ENCODE measurements around the gene CLPTM1L. TPM values are rescaled to one million over a fixed set of nuclear protein-coding genes. Genes with fewer than 3 reads are reported as not detected.

Gene CLPTM1L
- total and polyA plus RNA-seq, 2 donors (not counting 1 experiment from before 2014, with no cell fraction given) = 78.4 to 99.9 TPM

- CTCF ChIA-PET = no interaction called here
Observed at GRCh38 chr5:1300581-1301083, 44.3 kb downstream of the CLPTM1L start.

GRCh38 chr5:1299961-1300360 is 44.9 kb downstream of the CLPTM1L start:
- ATAC-seq (ENCODE audit: low read depth) = no peak
- H3K36me3 ChIP-seq (replicated peaks in 1 of 2; ENCODE audit: control extremely low read depth in 1 of 2, control insufficient read depth in 1 of 2, extremely low read depth in 1 of 2, insufficient read depth in 2 of 2, low read length in 1 of 2) = no peaks in the 10 kb centered on the region
- H3K4me1 ChIP-seq (ENCODE audit: control insufficient read depth in 2 of 2, insufficient read depth in 2 of 2, low read length in 2 of 2) = peaks cover 0 to 6% of the 10 kb centered on the region in 2 donors
- no peaks in the 10 kb centered on the region for H3K9me3 ChIP-seq (ENCODE audit: control extremely low read depth in 1 of 3, control insufficient read depth in 2 of 3, insufficient read depth in 1 of 3, low read length in 2 of 3)
- WGBS (ENCODE audit: insufficient coverage) = 91% methylated on average over 13 of the region's 17 CpGs
- no peak overlapping the region for H3K4me3 Mint-ChIP-seq
- H3K27ac Mint-ChIP-seq = no peak overlapping the region
- no peak for TF ChIP-seq CTCF (IDR thresholded peaks at IDR 0.05)
- TF ChIP-seq EZH2 (IDR thresholded peaks at IDR 0.05; ENCODE audit: borderline replicate concordance, insufficient read depth, low read depth, low read length, poor library complexity, severe bottlenecking) = no peak
- DNase-seq = no peak
- CTCF ChIA-PET = no interaction called here
- H3K4me2 ChIP-seq (replicated peaks; ENCODE audit: low read depth, low read length, poor library complexity, severe bottlenecking) = no peak overlapping the region
- H3K79me2 ChIP-seq (ENCODE audit: control insufficient read depth, insufficient read depth, low read length) = no peaks in the 10 kb centered on the region
- H3K9ac ChIP-seq (ENCODE audit: low read length) = no peak overlapping the region
- H3K27me3 Mint-ChIP-seq = peaks cover 3% of the 10 kb centered on the region
- intact Hi-C loops (cut with micrococcal nuclease) = no loop called here
- H3K4me3 ChIP-seq (ENCODE audit: control extremely low read depth in 1 of 5, extremely low read depth in 1 of 5, insufficient read depth in 1 of 5, low read depth in 2 of 5, low read length in 4 of 5) = no peak overlapping the region
- no peak overlapping the region for H2AFZ ChIP-seq (ENCODE audit: insufficient read depth, low read depth, low read length, poor library complexity, severe bottlenecking)
- peaks cover 0 to 7% (median 0%) of the 10 kb centered on the region in 4 experiments for H3K27me3 ChIP-seq (replicated peaks in 1 of 4; ENCODE audit: control extremely low read depth in 1 of 4, control insufficient read depth in 3 of 4, insufficient read depth in 4 of 4, low read length in 3 of 4)
- POLR2A ChIA-PET = no interaction called here
- H3K27ac ChIP-seq (ENCODE audit: low read length in 2 of 2) = no peak overlapping the region
- peaks cover 11% of the 10 kb centered on the region for H3K4me1 Mint-ChIP-seq
- H4K20me1 ChIP-seq (ENCODE audit: control insufficient read depth, insufficient read depth, low read length, poor library complexity, severe bottlenecking) = no peaks in the 10 kb centered on the region
- peaks cover 3% of the 10 kb centered on the region for H3K9me3 Mint-ChIP-seq (ENCODE audit: insufficient read depth)

More at GRCh38 chr5:1300581-1301083, 44.3 kb downstream of the CLPTM1L start:
- Histone ChIP-seq H3K36me3 (replicated peaks in 1 of 2; ENCODE audit: control extremely low read depth in 1 of 2, control insufficient read depth in 1 of 2, extremely low read depth in 1 of 2, insufficient read depth in 2 of 2, low read length in 1 of 2) (no peaks in the 10 kb centered on the region), H2AFZ (ENCODE audit: insufficient read depth, low read depth, low read length, poor library complexity, severe bottlenecking) (no peak overlapping the region), H3K4me3 (ENCODE audit: control extremely low read depth in 1 of 5, extremely low read depth in 1 of 5, insufficient read depth in 1 of 5, low read depth in 2 of 5, low read length in 4 of 5) (no peak overlapping the region), H3K9ac (ENCODE audit: low read length) (no peak overlapping the region), H3K27ac (ENCODE audit: low read length in 2 of 2) (no peak overlapping the region), H3K79me2 (ENCODE audit: control insufficient read depth, insufficient read depth, low read length) (no peaks in the 10 kb centered on the region), H3K4me1 (ENCODE audit: control insufficient read depth in 2 of 2, insufficient read depth in 2 of 2, low read length in 2 of 2) (peaks cover 0 to 1% of the 10 kb centered on the region in 2 donors), H3K4me2 (replicated peaks; ENCODE audit: low read depth, low read length, poor library complexity, severe bottlenecking) (no peak overlapping the region), H4K20me1 (ENCODE audit: control insufficient read depth, insufficient read depth, low read length, poor library complexity, severe bottlenecking) (no peaks in the 10 kb centered on the region), H3K27me3 (replicated peaks in 1 of 4; ENCODE audit: control extremely low read depth in 1 of 4, control insufficient read depth in 3 of 4, insufficient read depth in 4 of 4, low read length in 3 of 4) (peaks cover 0 to 3% (median 0%) of the 10 kb centered on the region in 4 experiments), H3K9me3 (ENCODE audit: control extremely low read depth in 1 of 3, control insufficient read depth in 2 of 3, insufficient read depth in 1 of 3, low read length in 2 of 3) (no peaks in the 10 kb centered on the region)
- WGBS (ENCODE audit: insufficient coverage) = 98% methylated on average over 11 of the region's 20 CpGs
- H3K4me1 Mint-ChIP-seq = peaks cover 10% of the 10 kb centered on the region
- no peak overlapping the region for H3K4me3 Mint-ChIP-seq
- no peak overlapping the region for H3K27ac Mint-ChIP-seq
- no peak for DNase-seq
- intact Hi-C loops (cut with micrococcal nuclease) = no loop called here
- TF ChIP-seq EZH2 (IDR thresholded peaks at IDR 0.05; ENCODE audit: borderline replicate concordance, insufficient read depth, low read depth, low read length, poor library complexity, severe bottlenecking) = no peak
- TF ChIP-seq CTCF (IDR thresholded peaks at IDR 0.05) = no peak
- ATAC-seq (ENCODE audit: low read depth) = no peak
- peaks cover 3% of the 10 kb centered on the region for H3K27me3 Mint-ChIP-seq
- peaks cover 3% of the 10 kb centered on the region for H3K9me3 Mint-ChIP-seq (ENCODE audit: insufficient read depth)
- POLR2A ChIA-PET = no interaction called here
